ENCODE data around the gene TPSB2.

Gene TPSB2

DNA sequence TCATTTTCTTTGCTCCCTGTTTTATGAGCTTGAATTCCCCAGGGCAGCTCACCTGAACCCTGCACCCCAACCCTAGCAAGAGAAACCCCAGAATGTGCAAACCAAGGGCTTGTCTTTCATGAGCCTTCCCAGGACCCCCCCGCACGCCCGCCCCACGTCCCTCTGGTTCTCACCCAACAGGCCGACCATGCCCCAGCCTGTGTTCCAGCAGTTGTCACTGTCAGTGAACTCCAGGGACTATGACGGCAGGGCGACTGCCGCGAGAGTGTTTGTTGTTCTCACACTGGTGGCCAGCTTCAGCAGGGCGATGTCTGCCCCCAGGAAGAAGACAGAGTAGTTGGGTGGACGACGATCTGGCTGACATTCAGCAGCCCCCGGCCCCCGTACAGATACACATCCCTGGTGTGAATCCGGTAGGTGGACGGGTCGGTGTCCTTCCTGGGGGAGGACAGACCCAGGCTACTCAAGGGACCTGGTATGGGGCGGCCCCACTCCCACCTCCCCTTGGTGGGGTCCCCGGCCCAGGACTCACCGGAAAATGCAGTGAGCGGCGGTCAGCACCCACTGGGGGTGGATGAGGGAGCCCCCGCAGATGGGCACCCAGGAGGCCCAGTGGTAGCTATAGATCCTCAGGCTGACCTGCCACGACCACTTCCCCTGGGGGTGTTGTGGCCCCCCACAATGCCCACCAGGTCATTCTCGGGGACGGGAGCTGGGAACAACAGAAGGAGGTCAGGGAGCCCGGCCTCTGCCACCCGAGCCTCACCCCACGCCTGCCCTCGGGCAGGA lies 46.0 kb upstream of the TPSB2 start:
- Histone ChIP-seq H3K4me3 (ENCODE audit: low read length) (no peak overlapping the region), H3K4me1 (ENCODE audit: low read length) (peaks cover 14% of the 10 kb centered on the region; the same call in 1 of the 2 replicates), H3K9me2 (replicated peaks; ENCODE audit: insufficient read depth, low read length) (no peaks in the 10 kb centered on the region), H4K20me1 (ENCODE audit: insufficient read depth, low read length) (no peaks in the 10 kb centered on the region), H3K9me3 (replicated peaks; ENCODE audit: insufficient read depth, low read length) (no peaks in the 10 kb centered on the region), H2AFZ (ENCODE audit: low read length) (no peak overlapping the region), H3K27ac (ENCODE audit: low read length) (no peak overlapping the region), H3K9ac (ENCODE audit: low read length) (no peak overlapping the region), H3F3A (ENCODE audit: insufficient read depth, low read length) (no peaks in the 10 kb centered on the region), H3K79me2 (ENCODE audit: low read length) (no peaks in the 10 kb centered on the region), H3K27me3 (replicated peaks; ENCODE audit: insufficient read depth, low read length) (peaks cover 89% of the 10 kb centered on the region), H3K4me2 (ENCODE audit: low read depth, low read length) (no peak overlapping the region), H3K36me3 (replicated peaks; ENCODE audit: insufficient read depth, low read length) (no peaks in the 10 kb centered on the region)
- TF ChIP-seq EZH2phosphoT487 (IDR thresholded peaks at IDR 0.05; ENCODE audit: low read length) (no peak), EZH2 (optimal IDR thresholded peaks at IDR 0.05; ENCODE audit: low read depth, low read length) (no peak)
- TF ChIP-seq, protein P1, sequence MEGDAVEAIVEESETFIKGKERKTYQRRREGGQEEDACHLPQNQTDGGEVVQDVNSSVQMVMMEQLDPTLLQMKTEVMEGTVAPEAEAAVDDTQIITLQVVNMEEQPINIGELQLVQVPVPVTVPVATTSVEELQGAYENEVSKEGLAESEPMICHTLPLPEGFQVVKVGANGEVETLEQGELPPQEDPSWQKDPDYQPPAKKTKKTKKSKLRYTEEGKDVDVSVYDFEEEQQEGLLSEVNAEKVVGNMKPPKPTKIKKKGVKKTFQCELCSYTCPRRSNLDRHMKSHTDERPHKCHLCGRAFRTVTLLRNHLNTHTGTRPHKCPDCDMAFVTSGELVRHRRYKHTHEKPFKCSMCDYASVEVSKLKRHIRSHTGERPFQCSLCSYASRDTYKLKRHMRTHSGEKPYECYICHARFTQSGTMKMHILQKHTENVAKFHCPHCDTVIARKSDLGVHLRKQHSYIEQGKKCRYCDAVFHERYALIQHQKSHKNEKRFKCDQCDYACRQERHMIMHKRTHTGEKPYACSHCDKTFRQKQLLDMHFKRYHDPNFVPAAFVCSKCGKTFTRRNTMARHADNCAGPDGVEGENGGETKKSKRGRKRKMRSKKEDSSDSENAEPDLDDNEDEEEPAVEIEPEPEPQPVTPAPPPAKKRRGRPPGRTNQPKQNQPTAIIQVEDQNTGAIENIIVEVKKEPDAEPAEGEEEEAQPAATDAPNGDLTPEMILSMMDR (IDR thresholded peaks at IDR 0.05; ENCODE audit: low read length): no peak
- DNase-seq: no peak

DNA sequence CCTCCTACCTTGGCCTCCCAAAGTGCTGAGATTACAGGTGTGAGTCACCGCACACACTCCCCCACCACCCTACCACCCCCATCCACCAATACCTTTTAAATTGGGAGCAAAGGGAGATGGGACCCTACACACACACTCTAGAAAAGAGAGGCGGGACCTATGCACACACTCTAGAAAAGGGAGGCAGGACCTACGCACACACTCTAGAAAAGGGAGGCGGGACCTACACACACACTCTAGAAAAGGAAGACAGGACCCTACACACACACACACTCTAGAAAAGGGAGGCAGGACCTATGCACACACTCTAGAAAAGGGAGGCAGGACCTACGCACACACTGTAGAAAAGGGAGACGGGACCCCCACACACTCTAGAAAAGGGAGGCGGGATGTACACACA lies 44.8 kb upstream of the TPSB2 start:
- H3K4me2 ChIP-seq (ENCODE audit: low read depth, low read length): no peak overlapping the region
- no peak overlapping the region for H3K27ac ChIP-seq (ENCODE audit: low read length)
- no peaks in the 10 kb centered on the region for H3K36me3 ChIP-seq (replicated peaks; ENCODE audit: insufficient read depth, low read length)
- no peak overlapping the region for H3K9ac ChIP-seq (ENCODE audit: low read length)
- no peaks in the 10 kb centered on the region for H3F3A ChIP-seq (ENCODE audit: insufficient read depth, low read length)
- H3K4me1 ChIP-seq (ENCODE audit: low read length): peaks cover 14% of the 10 kb centered on the region; the same call in 1 of the 2 replicates
- H4K20me1 ChIP-seq (ENCODE audit: insufficient read depth, low read length): no peaks in the 10 kb centered on the region
- no peaks in the 10 kb centered on the region for H3K79me2 ChIP-seq (ENCODE audit: low read length)
- no peaks in the 10 kb centered on the region for H3K9me2 ChIP-seq (replicated peaks; ENCODE audit: insufficient read depth, low read length)
- TF ChIP-seq EZH2phosphoT487 (IDR thresholded peaks at IDR 0.05; ENCODE audit: low read length) (no peak), EZH2 (optimal IDR thresholded peaks at IDR 0.05; ENCODE audit: low read depth, low read length) (no peak)
- TF ChIP-seq, protein P1 (IDR thresholded peaks at IDR 0.05; ENCODE audit: low read length): no peak
- H3K27me3 ChIP-seq (replicated peaks; ENCODE audit: insufficient read depth, low read length): peaks cover 89% of the 10 kb centered on the region
- H3K9me3 ChIP-seq (replicated peaks; ENCODE audit: insufficient read depth, low read length): no peaks in the 10 kb centered on the region
- H2AFZ ChIP-seq (ENCODE audit: low read length): no peak overlapping the region
- no peak overlapping the region for H3K4me3 ChIP-seq (ENCODE audit: low read length)
- no peak for DNase-seq

DNA sequence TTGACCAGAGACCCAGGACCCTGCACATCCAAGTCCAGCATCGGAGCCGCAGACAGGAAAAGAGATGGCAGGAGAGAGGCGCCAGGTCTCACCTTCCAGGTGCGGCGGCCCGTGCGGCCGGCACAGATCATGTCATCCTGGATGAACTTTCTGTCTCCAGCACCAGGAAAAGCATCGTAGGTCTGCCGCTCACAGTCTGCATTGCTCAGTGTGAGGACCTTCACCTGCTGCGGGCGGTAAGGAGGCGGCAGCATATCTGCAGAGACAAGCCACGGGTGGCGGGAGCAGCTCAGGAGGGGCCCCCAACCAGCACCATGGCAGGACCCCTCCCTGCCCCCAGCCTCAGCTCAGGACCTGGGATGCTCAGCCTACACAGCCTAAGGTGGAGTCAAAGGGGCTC lies 43.8 kb upstream of the TPSB2 start:
- H2AFZ ChIP-seq (ENCODE audit: low read length): no peak overlapping the region
- no peaks in the 10 kb centered on the region for H3K9me3 ChIP-seq (replicated peaks; ENCODE audit: insufficient read depth, low read length)
- no peak overlapping the region for H3K4me2 ChIP-seq (ENCODE audit: low read depth, low read length)
- peaks cover 14% of the 10 kb centered on the region; the same call in 1 of the 2 replicates for H3K4me1 ChIP-seq (ENCODE audit: low read length)
- no peak for DNase-seq
- no peaks in the 10 kb centered on the region for H4K20me1 ChIP-seq (ENCODE audit: insufficient read depth, low read length)
- H3K4me3 ChIP-seq (ENCODE audit: low read length): no peak overlapping the region
- H3K36me3 ChIP-seq (replicated peaks; ENCODE audit: insufficient read depth, low read length): no peaks in the 10 kb centered on the region
- no peaks in the 10 kb centered on the region for H3F3A ChIP-seq (ENCODE audit: insufficient read depth, low read length)
- H3K27me3 ChIP-seq (replicated peaks; ENCODE audit: insufficient read depth, low read length): peaks cover 89% of the 10 kb centered on the region
- H3K9me2 ChIP-seq (replicated peaks; ENCODE audit: insufficient read depth, low read length): no peaks in the 10 kb centered on the region
- H3K9ac ChIP-seq (ENCODE audit: low read length): no peak overlapping the region
- no peaks in the 10 kb centered on the region for H3K79me2 ChIP-seq (ENCODE audit: low read length)
- no peak for TF ChIP-seq EZH2 (optimal IDR thresholded peaks at IDR 0.05; ENCODE audit: low read depth, low read length)
- TF ChIP-seq, protein P1 (IDR thresholded peaks at IDR 0.05; ENCODE audit: low read length): no peak
- H3K27ac ChIP-seq (ENCODE audit: low read length): no peak overlapping the region
